GM12878 (cell line): Measurements from ENCODE around the gene ZNF83. TPM values are rescaled to one million over a fixed set of nuclear protein-coding genes. Genes with fewer than 3 reads are reported as not detected.
"Not testable (repeated sequence)": the region's sequence is repeated elsewhere in the genome, so short reads cannot be mapped to it uniquely, and the experiment has no call there.

ENCODE experiments used
- ATAC-seq: fragments of 200-7000 bp; cut with Tn5 transposase; 3 replicates; pipeline ENCODE4 v1.9.1; 2020; ENCODE audit warnings: mild to moderate bottlenecking, moderate library complexity
- BruUV-seq: library from RNA; stranded (reverse); fragments of 400-500 nt; replicated peaks from 2 replicates; lab custom pipeline; 2021; lab: Mats Ljungman, UMichigan
- CTCF ChIA-PET: fragments of 300-600 bp; sonication (Branson Sonifier 250); formaldehyde crosslinking; extraction: SDS; loops from one replicate; lab custom pipeline; 2021; ENCODE audit warnings: inconsistent platforms; lab: Yijun Ruan, JAX
- POLR2A ChIA-PET: fragments of 350-600 bp; formaldehyde crosslinking; extraction: SDS; loops from one replicate; lab custom pipeline; 2021; ENCODE audit warnings: inconsistent platforms; lab: Charles Lee
- RAD21 ChIA-PET: fragments of 300-600 bp; sonication (Branson Sonifier 250); formaldehyde crosslinking; loops from one replicate; lab custom pipeline; 2023; ENCODE audit warnings: antibody characterized with exemption; ENCODE audit not compliant: unreplicated experiment; lab: Charles Lee
- SMC1A ChIA-PET: fragments of 300-600 bp; sonication (Branson Sonifier 250); formaldehyde crosslinking; loops from one replicate; lab custom pipeline; 2023; ENCODE audit not compliant: unreplicated experiment, uncharacterized antibody; lab: Charles Lee
- DNase-seq: peaks from one replicate; pipeline ENCODE4 v3.0.0-alpha.2; 2011; ENCODE audit warnings: low read depth, low spot score
- FAIRE-seq: peaks from 3 replicates; lab custom pipeline; 2011; peaks lifted over from hg19 to GRCh38; lab: Jason Lieb, UNC
- H2AFZ ChIP-seq: 2 replicates; pipeline ENCODE4 v1.6.0; 2011; ENCODE audit warnings: low read depth, low read length, control low read depth; ENCODE audit not compliant: control insufficient read depth
- H3K27ac ChIP-seq: 2 replicates; pipeline ENCODE4 v1.5.1; 2011; ENCODE audit warnings: control low read depth; ENCODE audit not compliant: control insufficient read depth, insufficient read depth
- H3K27me3 ChIP-seq, 2 experiments: replicated peaks in 1 of 2; 2 replicates each; pipeline versions ENCODE4 v1.6.0 to v1.6.1; 2011; ENCODE audit warnings: low read length in 1 of 2; ENCODE audit not compliant: control insufficient read depth in 2 of 2, insufficient read depth in 2 of 2
- H3K36me3 ChIP-seq, 2 experiments: 2 replicates each; pipeline ENCODE4 v1.5.1; 2011; ENCODE audit warnings: low read length in 1 of 2; ENCODE audit not compliant: control insufficient read depth in 2 of 2, insufficient read depth in 2 of 2
- H3K4me1 ChIP-seq: 2 replicates; pipeline ENCODE4 v1.6.1; 2011; ENCODE audit warnings: mild to moderate bottlenecking, low read length, moderate library complexity, mixed read lengths; ENCODE audit not compliant: control insufficient read depth, insufficient read depth
- H3K4me2 ChIP-seq: 2 replicates; pipeline ENCODE4 v1.6.0; 2011; ENCODE audit warnings: control low read depth; ENCODE audit not compliant: control insufficient read depth, insufficient read depth
- H3K4me3 ChIP-seq: fragments of 200-600 bp; sonication (generic); 2 replicates; pipeline ENCODE4 v1.5.1; 2016
- H3K79me2 ChIP-seq: 2 replicates; pipeline ENCODE4 v1.6.0; 2011; ENCODE audit warnings: low read length; ENCODE audit not compliant: control insufficient read depth, insufficient read depth
- H3K9ac ChIP-seq: 2 replicates; pipeline ENCODE4 v1.8.0; 2011; ENCODE audit warnings: low read length, control low read depth, mixed read lengths; ENCODE audit not compliant: control insufficient read depth, insufficient read depth
- H3K9me3 ChIP-seq: replicated peaks from 3 replicates; pipeline ENCODE4 v1.5.1; 2011; ENCODE audit warnings: mild to moderate bottlenecking, low read length; ENCODE audit not compliant: control insufficient read depth, insufficient read depth
- H4K20me1 ChIP-seq: 2 replicates; pipeline ENCODE4 v1.6.0; 2011; ENCODE audit not compliant: control insufficient read depth, insufficient read depth
- SMAD1 ChIP-seq: fragments of 450-650 bp; IDR thresholded peaks from 2 replicates; pipeline ENCODE4 v1.6.1; 2018; ENCODE audit warnings: mild to moderate bottlenecking, low read depth; ENCODE audit not compliant: partially characterized antibody
- WGBS: methylation state at CpG from one replicate; pipeline ENCODE4 v1.1.6; 2016; ENCODE audit warnings: low lambda C conversion rate; ENCODE audit not compliant: insufficient replicate concordance, insufficient coverage; ENCODE audit errors: missing lambda C conversion rate; 5-methylcytosine and 5-hydroxymethylcytosine counted together
- in situ Hi-C: fragments of 300-500 bp; cut with MboI; formaldehyde crosslinking; loops from 9 replicates; pipeline ENCODE4 v1.14.3; 2018; ENCODE audit warnings: mixed read lengths
- intact Hi-C: fragments of 100-400 bp; cut with micrococcal nuclease; formaldehyde crosslinking; loops from one replicate; pipeline ENCODE4 v1.14.2; 2022; ENCODE audit not compliant: unreplicated experiment
- polyA plus RNA-seq, 11 experiments: library from polyadenylated mRNA; depleted of rRNA in 4 of 11; unstranded in 6 of 11; stranded (reverse) in 5 of 11; fragments of >200 nt; fragmentation: Nextera tagmentation in 4 of 11; fragmentation: Illumina TruSeq in 1 of 11; extraction: Ambion mirVana in 4 of 11; extraction: Trizol in 1 of 11; gene quantifications; 1 replicate in 1 of 11; 2 replicates in 10 of 11; pipeline versions ENCODE4 v1.2.1 to v1.2.3, GENCODE V29; 2011 to 2016; ENCODE audit warnings: inconsistent platforms in 2 of 11, missing spikeins in 2 of 11, low read depth in 1 of 11
- total RNA-seq, 4 experiments: library from RNA; depleted of rRNA in 3 of 4; stranded (reverse); fragments of >200 nt in 3 of 4; fragmentation: Illumina TruSeq in 1 of 4; extraction: Trizol in 1 of 4; gene quantifications; 2 replicates each; pipeline versions ENCODE4 v1.2.1 to v1.2.3, GENCODE V29; 2013 to 2021

ZNF83 gene
- total and polyA plus RNA-seq, 10 of the 15 experiments (the other 5 are each of a cell fraction or from before 2014, with no cell fraction given) = 9.9 to 90.1 (median 18.7) TPM

DNA sequence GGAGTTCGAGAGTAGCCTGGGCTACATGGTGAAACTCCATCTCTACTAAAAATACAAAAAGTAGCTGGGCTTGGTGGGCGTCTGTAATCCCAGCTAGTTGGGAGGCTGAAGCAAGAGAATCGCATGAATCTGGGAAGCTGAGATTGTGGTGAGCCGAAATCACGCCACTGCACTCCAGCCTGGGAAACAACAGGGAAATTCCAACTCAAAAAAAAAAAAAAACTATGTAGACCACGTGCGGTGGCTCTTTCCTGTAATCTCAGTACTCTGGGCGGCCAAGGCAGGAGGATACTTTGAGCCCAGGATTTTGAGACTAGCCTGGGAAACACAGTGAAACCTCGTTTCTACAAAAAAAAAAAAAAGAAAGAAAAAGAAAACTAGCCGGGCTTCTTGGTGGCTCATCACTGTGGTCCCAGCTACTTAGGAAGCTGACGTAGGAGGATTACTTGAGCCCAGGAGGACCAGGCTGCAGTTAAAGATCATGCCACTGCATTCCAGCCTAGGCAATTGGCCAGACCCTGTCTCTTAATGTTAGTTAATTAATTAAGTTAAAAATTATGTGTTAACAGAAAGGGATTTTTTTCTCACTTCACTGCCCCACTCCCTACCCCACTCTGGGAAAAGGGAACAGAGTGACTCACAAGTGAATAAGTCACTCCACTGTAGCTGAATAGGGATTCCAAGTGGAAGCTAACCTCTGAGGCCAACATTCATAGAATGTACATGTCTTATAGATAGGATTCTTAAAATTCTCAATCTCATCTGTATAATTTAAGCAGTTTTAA, 2.2 kb downstream of the ZNF83 start:
- BruUV-seq = no TSS peak
- RAD21 ChIA-PET = interaction anchor here (1.1 kb wide), 1 partner anchor 53 kb away, joined by 3 read pairs; no protein-coding TSS in a partner anchor
- no peaks in the 10 kb centered on the region for H3K4me1 ChIP-seq
- intact Hi-C loops (loop anchor here (5.0 kb wide), 1 partner anchor 99 kb away; no protein-coding TSS in a partner anchor), in situ Hi-C loops (no loop called here)
- SMC1A ChIA-PET = interaction anchor here (0.6 to 1.2 kb wide), 3 partner anchors 33 to 156 kb away, joined by 3 read pairs; no protein-coding TSS in a partner anchor
- CTCF ChIA-PET = interaction anchor here (0.9 kb wide), 1 partner anchor 13 kb away, joined by 3 read pairs; no protein-coding TSS in a partner anchor
- H3K9ac ChIP-seq = no peak overlapping the region
- peaks cover 2% of the 10 kb centered on the region; the same call in 1 of the 3 replicates for H3K9me3 ChIP-seq
- H3K27ac ChIP-seq = no peak overlapping the region
- no peaks in the 10 kb centered on the region; a peak in 2 of 4 replicates for H3K36me3 ChIP-seq
- WGBS = 94% methylated on average over 9 of the region's 11 CpGs
- ATAC-seq (no peak), FAIRE-seq (no peak), DNase-seq (no peak)
- no peaks in the 10 kb centered on the region for H3K27me3 ChIP-seq
- H3K4me3 ChIP-seq = no peak overlapping the region
- no peaks in the 10 kb centered on the region for H4K20me1 ChIP-seq
- TF ChIP-seq SMAD1 = no peak
- POLR2A ChIA-PET = no interaction called here
- no peaks in the 10 kb centered on the region; the same call in 1 of the 2 replicates for H3K79me2 ChIP-seq
- no peak overlapping the region for H2AFZ ChIP-seq
- H3K4me2 ChIP-seq = no peak overlapping the region

DNA sequence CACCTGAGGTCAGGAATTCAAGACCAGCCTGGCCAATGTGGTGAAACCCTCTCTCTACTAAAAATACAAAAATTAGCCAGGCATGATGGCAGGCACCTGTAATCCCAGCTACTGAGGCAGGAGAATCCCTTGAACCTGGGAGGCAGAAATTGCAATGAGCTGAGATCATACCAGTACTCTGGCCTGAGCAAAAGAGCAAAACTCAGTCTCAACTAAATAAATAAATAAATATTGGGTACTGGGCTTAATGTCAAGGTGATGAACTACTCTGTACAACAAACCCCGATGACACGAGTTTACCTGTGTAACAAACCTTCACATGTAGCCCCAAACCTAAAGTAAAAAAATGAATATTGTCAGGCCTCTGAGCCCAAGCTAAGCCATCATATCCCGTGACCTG, 10.7 kb downstream of the ZNF83 start:
- BruUV-seq, in situ Hi-C loops, H3K36me3 ChIP-seq, CTCF ChIA-PET, H4K20me1 ChIP-seq, DNase-seq, FAIRE-seq, H3K4me1 ChIP-seq, H3K9me3 ChIP-seq, H3K4me2 ChIP-seq, H3K27me3 ChIP-seq, intact Hi-C loops, POLR2A ChIA-PET, H3K4me3 ChIP-seq, H3K9ac ChIP-seq, H3K79me2 ChIP-seq, H2AFZ ChIP-seq, SMC1A ChIA-PET, RAD21 ChIA-PET, H3K27ac ChIP-seq, ATAC-seq: not testable (repeated sequence)
- 75% methylated on average over 3 of the region's 3 CpGs for WGBS
